Measurements from ENCODE around the gene MGAM2. TPM values are rescaled to one million over a fixed set of nuclear protein-coding genes. Genes with fewer than 3 reads are reported as not detected.

Gene MGAM2
- total RNA-seq, 1 donor from 2014 or later: not detected

DNA sequence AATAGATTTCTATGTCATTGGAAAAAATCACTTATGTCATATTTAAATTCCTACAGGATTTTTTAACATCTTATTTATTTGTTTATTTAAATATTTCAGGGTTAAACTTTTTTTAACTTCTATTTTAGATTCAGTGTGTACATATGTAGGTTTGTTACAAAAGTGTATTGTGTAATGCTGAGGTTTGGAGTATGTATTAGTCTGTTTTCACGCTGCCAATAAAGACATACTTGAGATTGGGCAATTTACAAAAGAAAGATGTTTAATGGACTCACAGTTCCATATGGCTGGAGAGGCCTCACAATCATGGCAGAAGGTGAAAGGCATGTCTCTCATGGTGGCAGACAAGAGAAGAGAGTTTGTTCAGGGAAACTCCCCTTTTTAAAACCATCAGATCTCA, 65.4 kb downstream of the MGAM2 start:
- no peak for DNase-seq (ENCODE audit: low read depth in 2 of 2)

DNA sequence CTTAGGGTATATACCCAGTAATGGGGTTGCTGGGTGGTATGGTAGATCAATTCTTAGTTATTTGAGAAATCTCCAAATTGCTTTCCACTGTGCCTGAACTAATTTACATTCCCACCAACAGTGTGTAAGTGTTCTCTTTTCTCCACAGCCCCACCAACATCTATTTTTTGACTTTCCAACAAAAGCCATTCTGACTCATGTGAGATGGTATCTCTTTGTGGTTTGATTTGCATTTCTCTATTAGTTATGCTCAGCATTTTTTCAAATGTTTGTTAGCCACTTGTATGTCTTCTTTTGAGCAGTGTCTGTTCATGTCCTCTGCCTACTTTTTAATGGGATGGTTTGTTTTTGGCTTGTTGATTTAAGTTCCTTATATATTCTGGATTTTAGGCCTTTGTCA, 66.4 kb downstream of the MGAM2 start:
- DNase-seq (ENCODE audit: low read depth in 2 of 2): no peak

DNA sequence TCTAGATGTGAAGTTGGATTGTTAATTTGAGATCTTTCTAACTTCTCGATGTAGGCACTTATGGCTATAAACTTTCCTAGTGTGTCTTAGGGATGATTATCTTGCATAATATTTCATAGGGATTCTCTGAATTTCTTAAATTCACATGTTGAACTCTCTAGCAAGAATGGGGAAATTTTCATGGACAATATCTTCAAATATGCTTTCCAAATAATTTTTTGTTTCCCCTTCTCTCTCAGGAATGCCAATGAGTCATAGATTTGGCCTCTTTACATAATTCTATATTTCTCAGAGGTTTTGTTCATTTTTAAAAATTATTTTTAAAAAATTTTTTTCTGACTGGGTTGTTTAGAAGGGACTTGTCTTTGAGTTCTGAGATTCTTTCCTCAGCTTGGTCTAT, 68.9 kb downstream of the MGAM2 start:
- DNase-seq (ENCODE audit: low read depth in 2 of 2): no peak

DNA sequence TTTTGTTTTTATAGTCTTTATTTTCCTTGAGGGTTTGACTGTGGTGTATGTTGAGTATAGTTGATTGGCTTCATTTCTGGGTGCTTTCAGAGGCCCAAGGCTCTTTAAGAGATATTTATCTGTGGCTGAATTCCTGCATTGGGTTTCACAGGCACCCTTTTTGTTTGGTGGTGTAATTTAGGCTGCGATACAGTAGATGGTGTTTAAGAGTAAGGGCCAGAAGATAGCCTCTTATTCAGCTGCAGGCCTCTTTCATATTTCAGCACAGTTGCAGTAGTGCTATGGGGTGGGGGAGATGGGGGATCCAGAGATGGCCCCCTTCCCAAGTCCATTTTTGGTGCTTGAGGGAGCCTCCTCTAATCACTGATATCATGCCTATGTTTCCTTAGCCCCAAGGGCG, 69.7 kb downstream of the MGAM2 start:
- DNase-seq (ENCODE audit: low read depth in 2 of 2): no peak

DNA sequence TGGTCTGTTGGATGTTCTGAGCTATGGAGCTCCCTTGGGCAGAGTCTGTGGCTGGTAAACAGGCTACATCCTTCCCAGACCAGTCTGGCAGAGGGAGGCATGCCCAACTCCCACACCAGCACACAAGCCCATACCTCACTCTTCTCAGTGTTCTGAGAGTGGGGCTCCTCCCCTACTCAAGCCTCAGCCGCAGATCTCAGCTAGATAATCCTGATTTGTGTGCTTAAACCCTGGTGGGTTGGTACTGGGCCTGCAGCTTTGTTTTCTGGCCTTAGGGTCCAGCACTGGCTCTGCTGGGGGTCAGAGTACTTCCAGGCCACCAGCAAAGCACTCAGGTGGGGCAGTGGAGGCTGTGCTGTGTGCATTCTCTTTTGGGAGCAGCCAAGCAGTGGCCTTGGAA, 70.4 kb downstream of the MGAM2 start:
- DNase-seq (ENCODE audit: low read depth in 2 of 2): no peak

DNA sequence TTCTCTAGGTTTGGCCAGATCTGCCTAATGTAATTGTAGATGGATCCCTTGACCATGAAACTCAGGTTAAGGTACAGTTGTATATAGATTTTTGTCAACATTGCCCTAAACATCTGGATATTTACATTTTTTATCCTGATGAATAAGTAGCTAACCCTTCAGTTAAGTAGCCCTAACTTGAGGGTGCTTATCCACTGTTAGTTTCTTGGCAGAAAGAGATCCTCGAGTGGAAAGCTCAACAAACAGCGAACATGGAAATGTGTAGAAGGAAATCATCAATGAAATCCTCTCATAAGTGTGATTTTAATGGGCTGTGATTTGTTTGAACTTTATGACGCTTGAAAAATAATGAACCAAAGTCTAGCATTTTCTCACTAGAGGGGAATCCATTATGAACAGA, 73.6 kb downstream of the MGAM2 start:
- DNase-seq (ENCODE audit: low read depth in 2 of 2): no peak

DNA sequence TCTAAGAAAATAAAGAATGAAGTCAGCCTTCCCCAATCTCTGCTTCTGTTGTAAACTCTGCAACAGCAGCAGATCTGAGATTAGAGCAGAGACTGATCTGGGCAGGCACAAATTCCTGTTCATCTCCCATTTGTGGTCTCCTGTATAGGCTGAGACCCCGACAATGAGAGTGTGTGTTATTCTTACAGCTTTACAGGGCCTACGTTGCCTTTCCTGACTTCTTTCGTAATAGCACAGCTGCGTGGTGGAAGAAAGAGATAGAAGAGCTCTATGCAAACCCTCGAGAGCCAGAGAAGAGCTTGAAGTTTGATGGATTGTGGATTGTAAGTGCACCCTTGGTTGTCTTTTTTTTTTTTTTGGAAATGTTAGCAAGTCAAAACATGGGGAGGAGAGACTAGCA, 74.3 kb downstream of the MGAM2 start:
- DNase-seq (ENCODE audit: low read depth in 2 of 2): no peak

DNA sequence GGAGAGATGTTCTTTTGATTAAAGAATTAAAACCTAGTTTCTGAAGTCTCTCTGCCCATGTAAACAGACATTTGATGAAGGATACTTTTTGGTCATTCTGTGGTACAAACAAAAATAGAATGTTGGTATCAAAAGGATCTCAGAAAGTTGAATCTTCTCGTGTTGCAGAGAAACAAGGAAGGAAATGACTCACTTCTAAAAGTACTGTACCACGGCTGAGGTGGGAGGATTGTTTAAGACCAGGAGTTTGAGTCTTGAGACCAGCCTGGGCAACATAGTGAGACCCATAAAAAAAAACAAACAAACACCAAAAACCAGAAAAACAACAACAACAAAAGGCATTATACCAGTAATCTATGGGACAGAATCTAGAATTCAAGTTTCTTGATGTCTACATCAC, 76.6 kb downstream of the MGAM2 start:
- no peak for DNase-seq (ENCODE audit: low read depth in 2 of 2)

DNA sequence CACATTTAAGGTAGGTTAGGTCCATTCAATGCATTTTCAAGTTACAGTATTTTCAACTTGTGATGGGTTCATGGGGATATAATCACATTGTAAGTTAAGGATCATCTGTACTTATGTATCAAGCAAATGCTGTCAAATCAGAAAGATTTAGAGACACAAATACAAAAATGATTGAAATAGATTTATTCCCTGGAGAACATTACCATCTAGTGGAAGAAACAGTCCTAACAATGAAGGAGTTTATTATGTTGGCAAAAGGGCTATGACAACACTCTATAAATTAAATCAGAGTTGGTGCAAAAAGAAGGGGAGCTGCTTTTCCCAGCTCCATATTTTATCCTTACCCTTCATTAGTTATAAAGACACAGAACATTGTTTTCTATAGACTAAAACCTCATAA, 77.3 kb downstream of the MGAM2 start:
- DNase-seq (ENCODE audit: low read depth in 2 of 2): no peak

DNA sequence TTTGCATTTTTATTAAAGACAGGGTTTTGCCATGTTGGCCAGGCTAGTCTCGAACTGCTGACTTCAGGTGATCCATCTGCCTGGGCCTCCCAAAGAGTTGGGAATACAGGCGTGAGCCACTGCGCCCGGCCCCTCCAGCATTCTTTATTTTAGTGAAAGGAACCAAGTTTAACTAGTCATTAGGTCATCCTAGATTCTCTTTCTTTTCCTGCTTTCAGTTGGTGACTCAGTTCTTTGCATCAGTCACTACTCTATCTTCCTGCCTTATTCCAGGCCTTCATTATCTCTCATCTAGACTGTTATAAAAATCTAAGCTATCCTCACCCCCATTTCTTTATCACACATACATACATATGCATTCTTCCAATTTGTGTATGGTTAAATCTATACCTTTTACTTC, 82.7 kb downstream of the MGAM2 start:
- DNase-seq (ENCODE audit: low read depth in 2 of 2): no peak

DNA sequence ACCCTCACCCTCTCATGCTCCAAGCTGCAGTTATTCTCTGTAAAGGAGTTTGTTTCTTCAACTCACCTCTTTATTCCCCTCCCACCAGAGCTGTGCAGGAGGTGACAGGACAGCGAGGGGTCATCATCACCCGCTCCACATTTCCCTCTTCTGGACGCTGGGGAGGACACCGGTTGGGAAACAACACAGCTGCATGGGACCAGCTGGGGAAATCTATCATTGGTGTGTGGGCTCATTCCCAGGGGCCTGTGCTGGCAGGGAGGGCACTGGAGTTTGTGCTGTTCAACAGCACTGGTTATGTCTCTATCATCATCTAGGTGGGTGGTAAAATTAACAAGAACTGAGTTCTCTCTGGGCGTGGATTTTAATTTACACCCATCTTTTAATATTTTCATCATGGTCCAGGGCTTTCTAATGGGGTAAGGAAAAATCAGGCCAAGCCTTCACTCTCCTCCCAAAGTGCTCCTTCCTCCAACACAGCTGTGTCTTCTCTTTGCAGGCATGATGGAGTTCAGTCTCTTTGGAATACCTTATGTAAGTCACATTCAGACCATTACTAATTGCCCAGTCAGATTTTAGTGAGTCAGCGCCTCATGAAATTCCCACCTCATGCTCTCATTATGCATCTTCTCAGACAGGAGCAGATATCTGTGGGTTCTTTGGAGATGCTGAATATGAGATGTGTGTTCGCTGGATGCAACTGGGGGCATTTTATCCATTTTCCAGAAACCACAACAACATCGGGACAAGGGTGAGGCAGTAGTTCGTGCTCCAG, 84.7 kb downstream of the MGAM2 start:
- DNase-seq (ENCODE audit: low read depth in 2 of 2): no peak

DNA sequence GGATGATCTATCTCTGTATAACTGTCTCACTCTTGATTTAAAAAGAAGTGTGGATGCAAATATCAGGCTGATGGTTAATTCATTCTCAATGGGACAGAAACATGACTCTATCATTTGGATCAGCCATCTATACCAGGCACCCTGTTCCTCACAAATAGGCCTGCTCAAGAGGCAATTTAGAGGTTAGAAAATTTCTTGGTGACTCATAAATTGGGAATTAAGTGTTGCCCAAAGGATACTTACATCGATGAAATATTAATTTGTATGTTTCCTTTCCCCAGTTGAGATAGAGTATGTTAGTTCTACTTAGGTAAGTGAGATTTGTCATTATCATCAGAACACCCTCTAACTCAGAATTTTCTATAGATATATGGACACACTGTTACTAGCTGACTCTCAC, 88.7 kb downstream of the MGAM2 start:
- DNase-seq (ENCODE audit: low read depth in 2 of 2): no peak

DNA sequence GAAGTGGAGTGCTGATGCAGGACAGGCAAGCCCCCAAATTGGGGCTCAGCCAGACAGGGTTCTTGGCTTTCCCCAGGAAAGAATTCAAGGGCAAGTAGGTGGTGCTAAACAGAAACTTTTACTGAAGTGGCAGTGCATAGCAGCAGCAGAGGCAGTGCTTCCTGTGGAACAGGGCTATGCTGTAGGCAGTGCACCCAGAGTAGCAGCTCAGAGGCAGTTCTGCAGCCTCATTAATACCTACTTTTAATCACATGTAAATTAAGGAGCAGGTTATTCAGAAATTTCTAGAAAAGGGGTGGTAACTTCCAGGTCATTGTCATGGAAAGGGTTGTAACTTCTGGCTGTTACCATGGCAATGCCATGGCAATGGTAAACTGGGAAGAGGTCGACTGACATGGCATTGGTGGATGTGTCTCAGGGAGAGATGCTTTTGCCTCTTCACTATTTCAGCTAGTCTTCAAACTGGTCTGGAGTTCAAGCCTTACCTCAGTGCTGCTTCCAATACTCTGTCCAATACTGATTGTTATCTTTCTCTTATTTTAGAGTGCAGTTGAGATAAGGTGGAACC, 117.1 kb downstream of the MGAM2 start:
- DNase-seq (ENCODE audit: low read depth in 2 of 2): no peak

DNA sequence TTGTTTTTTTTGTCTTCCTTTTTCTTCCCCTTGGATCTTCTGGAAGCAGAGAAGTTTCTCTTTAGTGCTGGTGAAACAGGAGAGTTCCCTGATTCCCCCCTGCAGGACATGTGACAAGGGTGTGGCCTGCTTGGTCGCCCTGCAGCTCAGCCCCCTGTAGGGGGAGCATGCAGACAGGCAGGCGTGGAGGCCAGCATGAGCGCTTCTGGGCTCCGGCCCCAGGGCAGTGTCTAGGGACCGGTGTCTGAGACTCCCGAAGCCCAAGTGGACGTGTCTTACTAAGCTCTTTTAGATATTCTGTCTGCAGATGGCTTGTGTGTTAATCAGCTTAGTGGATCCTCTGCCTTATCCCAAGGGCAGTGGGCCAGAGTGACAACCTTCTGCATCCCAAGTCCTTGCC, 120.2 kb downstream of the MGAM2 start:
- DNase-seq (ENCODE audit: low read depth in 2 of 2): no peak

DNA sequence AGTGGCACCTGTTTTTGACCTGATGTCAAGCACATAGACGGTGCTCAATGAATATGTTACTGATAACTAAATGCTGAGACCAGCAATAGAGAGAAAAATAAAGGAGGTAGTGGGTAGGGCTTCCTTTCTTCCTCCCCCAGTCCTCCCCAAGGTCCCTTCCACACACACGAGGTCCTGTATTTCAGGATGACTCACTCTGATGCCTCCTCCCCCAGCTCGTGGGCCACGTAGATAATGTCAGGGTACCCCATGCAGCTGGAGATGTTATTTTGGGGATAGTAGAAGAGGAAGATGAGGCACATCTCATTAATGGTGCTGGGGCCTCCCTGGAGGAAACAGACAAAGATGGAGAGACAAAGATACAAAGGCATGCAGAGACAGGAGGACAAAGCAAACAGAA, 129.0 kb downstream of the MGAM2 start:
- DNase-seq (ENCODE audit: low read depth in 2 of 2): no peak

DNA sequence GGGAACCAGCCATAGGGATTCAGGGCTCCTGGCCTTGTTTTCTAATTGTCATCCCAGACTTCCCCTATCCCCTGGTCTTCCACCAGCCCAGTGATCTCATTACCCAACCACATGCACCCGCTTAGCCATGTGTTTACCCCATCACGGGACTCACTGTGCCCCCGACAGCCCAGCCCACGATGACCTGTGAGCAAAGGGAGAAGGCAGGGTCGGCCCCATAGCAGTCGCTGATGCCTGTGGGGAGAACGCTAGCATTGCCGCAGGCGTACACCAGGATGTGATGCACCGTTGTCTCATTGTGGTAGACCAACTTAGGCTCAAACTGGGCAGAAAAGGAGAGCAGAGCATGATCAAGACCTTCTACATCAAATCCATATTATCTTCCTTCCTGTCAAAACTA, 132.3 kb downstream of the MGAM2 start:
- no peak for DNase-seq (ENCODE audit: low read depth in 2 of 2)

DNA sequence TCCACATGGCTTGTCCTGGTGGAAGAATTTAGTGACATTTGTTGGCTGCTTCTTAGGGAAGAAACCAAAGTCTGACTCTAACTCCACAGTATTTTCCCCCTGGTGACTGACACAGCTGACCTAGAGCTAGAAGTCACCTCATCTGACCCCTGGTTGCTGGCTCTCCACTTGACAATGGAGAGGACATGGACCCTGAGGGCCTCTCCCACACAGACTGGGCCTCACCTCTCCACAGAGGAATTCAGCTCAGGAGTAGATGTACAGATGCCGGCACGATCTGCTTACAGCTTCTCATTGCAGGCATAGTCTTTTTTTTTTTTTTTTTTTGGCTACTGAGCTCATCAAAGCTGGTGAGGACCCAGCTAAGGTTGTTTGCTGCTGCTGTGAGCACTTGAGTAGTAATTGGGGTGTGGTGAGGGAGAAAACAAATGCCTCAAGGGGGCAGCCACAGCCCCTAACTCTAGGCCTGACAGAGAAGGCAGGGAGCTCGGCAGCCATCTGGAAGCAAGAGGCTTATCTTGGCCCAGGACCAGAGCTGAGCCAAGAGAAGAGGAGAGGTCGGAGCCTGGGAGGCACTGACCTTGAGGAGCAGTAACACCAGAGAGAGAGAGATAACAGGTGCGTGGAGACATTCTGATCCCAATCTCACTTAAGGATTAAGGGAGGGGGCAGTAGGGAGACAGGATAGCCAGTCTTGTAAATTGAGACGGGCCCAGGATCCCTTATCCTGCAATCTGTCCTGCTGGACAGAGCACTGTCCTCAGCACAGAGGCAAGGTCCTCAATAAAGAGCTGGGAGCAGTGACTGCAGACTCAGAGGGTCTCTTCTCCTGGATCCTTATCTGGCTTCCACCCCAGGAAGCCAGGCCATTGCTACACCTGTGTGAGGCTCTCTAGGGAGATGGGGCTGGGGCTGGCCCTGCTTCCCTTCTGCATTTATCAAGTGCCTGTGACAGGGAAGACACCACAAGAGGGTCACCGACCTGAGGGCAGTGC, 136.9 kb downstream of the MGAM2 start:
- DNase-seq (ENCODE audit: low read depth in 2 of 2): no peak

DNA sequence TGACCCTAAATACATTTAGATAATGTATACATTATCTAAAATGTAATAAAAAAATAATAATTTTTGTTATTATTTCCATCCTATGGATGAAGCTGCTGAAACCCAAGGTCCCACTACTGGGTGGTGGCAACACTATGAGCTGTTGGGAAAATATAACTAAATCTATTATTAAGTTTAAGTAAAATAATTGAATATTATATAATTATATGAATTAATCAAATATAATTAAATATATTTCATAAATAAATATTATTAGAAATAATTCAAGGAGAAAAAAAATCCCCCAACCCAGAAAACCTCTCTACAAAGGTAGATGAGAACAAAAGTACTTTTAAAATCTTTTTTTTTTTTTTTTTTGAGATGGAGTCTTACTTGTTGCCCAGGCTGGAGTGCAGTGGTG, 138.4 kb downstream of the MGAM2 start:
- no peak for DNase-seq (ENCODE audit: low read depth in 2 of 2)

DNA sequence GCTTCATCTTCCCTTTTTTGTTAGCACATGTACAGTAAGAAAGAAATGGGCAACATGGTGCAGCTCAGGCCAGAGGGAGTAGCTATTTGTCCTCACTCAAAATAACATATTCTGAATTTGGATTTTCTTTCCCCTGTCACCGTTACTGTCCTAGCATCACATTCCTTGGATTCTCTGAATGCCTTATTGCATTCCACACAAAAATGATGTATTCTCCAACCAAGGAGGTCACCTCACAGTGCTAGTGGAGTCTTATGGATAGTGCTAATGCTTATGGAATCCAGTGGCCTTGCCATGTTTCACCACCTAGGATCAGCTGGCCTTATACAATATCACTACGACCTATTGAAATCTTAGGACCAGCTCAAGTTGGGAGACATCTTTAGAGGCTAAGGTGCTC, 139.2 kb downstream of the MGAM2 start:
- DNase-seq (ENCODE audit: low read depth in 2 of 2): no peak

DNA sequence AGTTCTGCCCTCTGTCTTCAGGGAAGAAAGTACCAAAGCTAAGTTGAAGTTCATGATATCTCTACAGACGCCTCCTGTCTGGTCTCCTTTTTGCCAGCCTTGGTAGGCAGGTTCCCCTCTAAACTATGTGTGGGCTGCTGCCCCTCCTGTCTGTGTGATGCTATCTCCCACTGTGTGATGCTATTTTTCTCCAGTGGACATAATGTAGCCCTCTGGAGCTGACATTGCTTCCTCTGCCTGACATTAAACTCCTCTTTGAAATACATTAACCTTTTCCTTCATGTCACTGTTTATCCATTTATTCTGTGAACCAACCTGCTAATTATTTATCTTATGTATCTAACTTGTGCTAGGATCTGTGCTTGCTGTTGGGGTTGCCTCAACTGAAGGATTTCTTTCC, 146.4 kb downstream of the MGAM2 start, which contains the start of gene PRSS58:
TSS of gene PRSS58 (minus strand) at position 101 of the 400 bp plus-strand sequence. CDS start 351 bp downstream, outside the sequence.
- DNase-seq (ENCODE audit: low read depth in 2 of 2): no peak

DNA sequence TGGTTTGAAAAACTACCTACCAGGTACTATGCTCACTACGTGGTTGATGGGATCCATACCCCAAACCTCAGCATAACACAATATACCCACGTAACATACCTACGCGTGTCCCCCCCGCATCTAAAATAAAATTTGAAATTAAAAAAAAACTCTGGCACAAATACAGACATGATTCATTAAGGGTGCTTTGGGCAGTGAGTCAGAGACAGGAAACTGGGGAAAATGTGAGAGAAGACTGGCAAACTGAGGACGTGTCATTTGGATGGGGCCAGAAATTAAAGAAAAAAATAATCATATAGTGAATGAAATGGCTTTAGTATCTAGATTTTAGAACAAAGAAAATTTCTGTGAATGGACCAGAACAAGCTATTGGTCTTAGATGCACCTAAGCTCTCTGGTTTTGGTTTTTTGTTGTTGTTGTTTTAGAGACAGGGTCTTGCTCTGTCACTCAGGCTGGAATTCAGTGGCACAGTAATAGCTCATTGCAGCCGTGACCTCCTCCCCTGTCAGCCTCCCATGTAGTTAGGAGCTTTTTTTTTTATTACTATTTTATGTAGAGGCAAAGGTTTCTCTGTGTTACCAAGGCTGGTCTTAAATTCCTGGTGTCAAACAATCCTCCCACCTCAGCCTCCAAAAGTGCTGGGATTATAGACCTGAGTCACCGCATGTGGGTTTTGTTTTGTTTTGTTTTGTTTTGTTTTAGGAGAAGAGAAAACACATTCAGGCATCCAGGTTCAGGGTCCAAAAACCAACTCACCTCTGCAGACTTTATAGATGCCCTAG, 152.3 kb downstream of the MGAM2 start:
- DNase-seq (ENCODE audit: low read depth in 2 of 2): no peak
